GM12892 (cell line): Measurements from ENCODE around the gene SLC25A30.
A peak's percentile ranks its signal among the peaks of the same experiment; 100 is the strongest.
"Not testable (repeated sequence)": the region's sequence is repeated elsewhere in the genome, so short reads cannot be mapped to it uniquely, and the experiment has no call there.

Experiments
- DNase-seq: peaks from one replicate; pipeline ENCODE4 v3.0.0; 2011; ENCODE audit not compliant: insufficient read length
- FAIRE-seq: peaks from 2 replicates; lab custom pipeline; 2011; peaks lifted over from hg19 to GRCh38; lab: Jason Lieb, UNC
- POLR2A ChIP-seq: IDR thresholded peaks from 2 replicates; pipeline ENCODE4 v1.6.1; 2011; ENCODE audit warnings: low read depth, low read length, control low read depth
- POLR2AphosphoS5 ChIP-seq: IDR thresholded peaks from 2 replicates; pipeline ENCODE4 v1.6.1; 2011; ENCODE audit warnings: low read depth, low read length, control low read depth
- TAF1 ChIP-seq: IDR thresholded peaks from 2 replicates; pipeline ENCODE4 v1.6.1; 2011; ENCODE audit warnings: low read depth, mild to moderate bottlenecking, control low read depth, low read length, borderline replicate concordance

SLC25A30 gene

DNA sequence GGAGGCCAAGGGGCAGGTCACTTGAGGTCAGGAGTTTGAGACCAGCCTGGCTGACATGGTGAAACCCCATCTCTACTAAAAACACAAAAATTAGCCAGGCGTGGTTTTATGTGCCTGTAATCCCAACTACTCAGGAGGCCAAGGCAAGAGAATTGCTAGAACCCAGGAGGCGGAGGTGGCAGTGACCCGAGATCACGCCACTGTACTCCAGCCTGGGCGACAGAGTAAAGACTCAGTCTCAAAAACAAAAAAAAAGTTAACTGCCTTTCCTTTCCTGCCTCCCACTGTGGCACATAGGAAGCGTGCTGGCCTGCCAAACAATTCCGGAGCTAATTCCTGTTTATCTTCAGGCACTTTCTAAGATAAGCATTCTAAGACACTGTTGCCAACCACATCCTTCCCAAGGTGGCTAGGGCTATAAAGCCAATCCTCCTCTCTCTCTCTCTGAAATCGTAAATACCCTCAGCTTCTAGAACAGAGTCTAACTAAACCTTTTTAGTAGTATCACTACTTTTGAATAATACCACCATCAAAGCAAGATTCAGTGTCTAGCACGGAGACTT lies 21.6 kb downstream of the SLC25A30 start:
- FAIRE-seq: no peak

DNA sequence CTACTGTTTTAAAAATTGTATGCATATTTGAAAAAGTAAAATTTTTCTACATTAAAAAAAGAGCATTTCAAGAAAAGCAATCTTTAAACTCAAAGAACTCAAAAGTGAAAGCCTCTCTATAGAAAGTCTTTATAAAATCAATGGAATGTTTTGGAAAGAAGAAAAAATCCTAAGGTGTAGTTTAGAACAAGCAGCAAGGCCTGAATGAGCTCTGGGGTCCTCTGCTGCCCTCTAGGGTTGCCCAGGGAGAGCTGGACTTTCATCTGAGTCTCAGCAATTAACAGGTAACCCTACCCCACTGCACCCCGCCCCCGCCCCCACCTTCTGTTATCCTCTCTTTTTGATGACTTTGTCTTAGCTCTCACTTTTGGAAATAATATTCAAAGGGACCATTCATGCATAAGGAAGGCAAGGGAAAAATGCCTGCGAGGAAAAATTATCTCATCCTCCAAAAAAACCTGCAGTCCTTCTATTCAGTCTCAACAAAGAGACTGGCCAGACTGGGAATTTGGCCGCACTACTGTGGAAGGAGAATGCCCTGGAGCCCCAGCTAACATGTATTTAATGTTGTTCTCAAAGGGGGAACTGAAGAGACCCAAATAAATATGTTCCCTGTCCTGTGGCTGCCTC lies 24.1 kb downstream of the SLC25A30 start:
- DNase-seq (peak; percentile 27), FAIRE-seq (no peak)
- no peak for TF ChIP-seq POLR2AphosphoS5
- TF ChIP-seq TAF1: no peak
- no peak for TF ChIP-seq POLR2A

More for the DNA sequence above, 21.6 kb downstream of the SLC25A30 start:
- DNase-seq: no peak
- no peak for TF ChIP-seq TAF1

DNA sequence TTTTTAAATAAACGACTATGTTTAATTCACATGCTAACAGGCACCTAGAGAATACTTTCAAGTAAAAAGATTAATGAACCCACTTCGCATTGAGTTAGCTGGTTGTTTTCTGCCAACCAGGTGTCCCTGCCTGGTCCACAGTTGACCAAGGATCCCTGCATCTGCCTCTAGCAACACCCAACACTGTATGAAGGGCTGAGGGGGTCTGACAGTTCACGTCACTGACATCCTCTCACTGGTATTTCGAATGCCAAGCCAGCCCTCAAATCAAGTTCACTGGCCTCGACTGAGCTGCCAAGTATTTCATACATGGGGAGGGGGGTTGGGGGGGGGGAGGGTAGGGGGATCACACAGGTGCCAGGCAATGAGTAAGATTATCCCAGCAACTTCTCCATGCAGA lies 25.4 kb downstream of the SLC25A30 start:
- FAIRE-seq: no peak
- TF ChIP-seq POLR2AphosphoS5 (no peak), POLR2A (no peak), TAF1 (no peak)
- DNase-seq: no peak

DNA sequence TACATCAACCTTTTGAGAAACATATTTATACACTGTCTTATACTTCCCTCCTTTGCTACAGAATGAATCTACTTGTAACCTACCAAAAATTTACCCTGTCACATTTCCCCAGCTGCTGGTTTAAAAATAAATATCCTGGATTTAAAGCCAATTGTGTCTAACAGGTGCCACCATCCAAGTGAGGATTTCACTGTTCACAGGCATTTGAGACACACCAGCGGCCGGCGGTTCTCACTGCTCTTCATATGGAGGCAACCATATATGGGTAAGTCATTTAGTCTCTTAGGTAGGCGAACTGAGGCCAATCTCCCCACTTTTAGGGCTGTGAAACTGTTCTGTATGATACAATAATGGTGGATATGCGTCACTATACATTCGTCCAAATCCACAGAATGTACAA lies 26.2 kb downstream of the SLC25A30 start:
- no peak for DNase-seq
- FAIRE-seq: no peak
- TF ChIP-seq POLR2AphosphoS5 (no peak), POLR2A (no peak), TAF1 (no peak)

DNA sequence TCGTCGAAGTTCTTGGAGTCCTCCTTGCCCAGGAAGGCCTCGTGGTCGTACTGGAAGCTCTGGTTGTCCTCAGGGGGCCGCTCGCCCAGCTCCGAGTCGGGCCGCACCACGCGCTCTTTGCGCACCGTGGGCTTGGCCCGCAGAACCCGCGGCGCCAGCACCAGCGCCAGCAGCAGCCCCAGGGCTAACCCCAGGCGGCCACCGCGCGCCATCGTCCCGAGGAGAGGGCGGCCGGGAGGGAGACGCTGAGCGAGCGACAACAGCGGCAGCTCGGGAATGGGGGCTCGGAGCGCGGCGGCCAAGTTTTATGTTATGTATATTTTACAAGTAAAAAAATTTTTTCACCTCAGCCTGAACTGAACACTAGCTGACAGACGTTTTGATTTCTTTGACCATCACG lies 27.0 kb downstream of the SLC25A30 start:
- not testable (repeated sequence) for FAIRE-seq, DNase-seq

DNA sequence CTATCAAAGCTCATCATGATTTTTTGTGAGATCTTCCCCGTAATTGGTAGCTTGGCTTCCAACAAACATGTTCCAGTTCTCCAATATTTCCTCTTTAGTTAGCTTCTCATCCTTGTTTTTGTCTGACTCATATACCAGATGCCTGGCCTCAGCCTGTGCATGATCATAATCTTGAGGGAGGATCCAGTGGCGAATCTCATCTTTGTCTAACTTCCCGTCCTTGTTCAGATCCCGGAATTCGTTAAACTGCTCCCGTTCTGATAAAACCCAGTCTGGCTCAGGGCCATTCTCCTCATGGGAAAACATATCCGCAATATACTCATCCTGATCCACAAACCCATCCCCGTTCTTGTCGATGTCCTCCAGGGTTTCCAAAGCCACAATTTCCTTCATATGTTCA lies 27.8 kb downstream of the SLC25A30 start:
- FAIRE-seq, DNase-seq: not testable (repeated sequence)

DNA sequence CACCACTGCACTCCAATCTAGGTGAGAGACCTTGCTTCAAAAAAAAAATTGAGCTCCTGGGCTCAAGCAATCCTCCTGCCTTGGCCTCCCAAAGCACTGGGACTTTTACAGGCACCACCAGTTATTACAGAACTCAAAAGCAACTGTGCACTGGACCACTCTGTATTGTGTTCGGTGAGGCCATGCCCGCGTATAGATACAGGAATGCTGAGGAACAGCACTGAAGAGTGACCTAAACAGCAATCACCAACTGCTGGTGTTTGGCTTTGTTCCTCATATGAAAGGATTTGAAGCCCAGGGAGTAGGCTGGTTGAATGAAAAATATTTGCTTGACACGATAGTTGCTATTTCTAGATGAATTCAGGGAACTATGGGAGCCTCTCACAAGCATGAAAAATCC lies 29.5 kb downstream of the SLC25A30 start:
- DNase-seq: no peak
- TF ChIP-seq TAF1 (no peak), POLR2AphosphoS5 (no peak), POLR2A (no peak)
- FAIRE-seq: no peak

DNA sequence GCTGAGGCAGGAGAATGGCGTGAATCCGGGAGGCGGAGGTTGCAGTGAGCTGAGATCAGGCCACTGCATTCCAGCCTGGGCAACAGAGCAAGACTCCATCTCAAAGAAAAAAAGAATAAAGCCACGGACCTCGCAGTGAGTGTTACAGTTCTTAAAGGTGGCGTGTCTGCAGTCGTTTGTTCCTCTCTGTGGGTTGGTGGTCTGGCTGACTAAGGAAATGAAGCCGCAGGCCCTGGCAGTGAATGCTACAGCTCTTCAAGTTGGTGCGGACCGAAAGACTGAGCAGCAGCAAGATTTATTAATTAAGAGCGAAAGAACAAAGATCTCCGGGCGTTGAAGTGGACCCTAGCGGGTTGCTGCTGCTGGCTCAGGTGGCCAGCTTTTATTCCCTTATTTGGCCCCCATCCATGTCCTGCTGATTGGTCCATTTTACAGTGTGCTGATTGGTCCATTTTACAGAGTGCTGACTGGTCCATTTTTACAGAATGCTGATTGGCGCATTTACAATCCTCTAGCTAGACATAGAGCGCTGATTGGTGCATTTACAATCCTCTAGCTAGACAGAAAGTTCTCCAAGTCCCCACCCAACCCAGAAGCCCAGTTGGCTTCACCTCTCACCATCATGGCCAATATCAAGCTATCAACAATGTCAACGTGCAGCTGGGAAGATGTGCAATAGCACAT lies 31.1 kb downstream of the SLC25A30 start:
- not testable (repeated sequence) for FAIRE-seq, DNase-seq

DNA sequence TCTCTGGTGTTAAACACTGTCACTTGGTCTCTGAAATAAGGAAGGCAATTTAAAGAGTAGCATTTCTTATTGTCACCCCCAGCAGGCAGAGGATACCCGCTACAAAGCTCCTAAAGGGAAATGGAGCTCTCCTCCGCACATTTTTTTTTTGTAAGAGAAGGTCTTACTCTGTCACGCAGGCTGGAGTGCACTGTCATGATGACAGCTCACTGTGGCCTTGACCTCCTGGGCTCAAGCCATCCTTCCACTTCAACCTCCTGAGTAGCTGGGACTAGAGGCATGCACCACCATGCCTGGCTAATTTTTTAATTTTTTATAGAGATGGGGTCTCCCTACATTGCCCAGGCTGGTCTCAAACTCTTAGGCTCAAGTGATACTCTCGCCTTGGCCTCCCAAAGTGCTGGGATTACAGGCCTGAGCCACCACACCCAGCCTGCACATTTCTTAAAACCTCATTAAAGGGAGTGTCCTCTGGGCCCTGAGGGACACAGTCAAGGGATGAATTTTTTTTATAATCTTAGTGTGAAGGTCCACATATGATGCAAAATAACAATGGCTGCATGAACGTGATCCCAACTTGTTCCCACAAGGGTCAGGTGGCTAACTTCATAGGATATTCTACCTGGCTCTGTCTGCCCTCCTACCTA lies 32.1 kb downstream of the SLC25A30 start:
- TF ChIP-seq POLR2AphosphoS5: no peak
- TF ChIP-seq TAF1: no peak
- no peak for TF ChIP-seq POLR2A
- no peak for DNase-seq
- FAIRE-seq: no peak

DNA sequence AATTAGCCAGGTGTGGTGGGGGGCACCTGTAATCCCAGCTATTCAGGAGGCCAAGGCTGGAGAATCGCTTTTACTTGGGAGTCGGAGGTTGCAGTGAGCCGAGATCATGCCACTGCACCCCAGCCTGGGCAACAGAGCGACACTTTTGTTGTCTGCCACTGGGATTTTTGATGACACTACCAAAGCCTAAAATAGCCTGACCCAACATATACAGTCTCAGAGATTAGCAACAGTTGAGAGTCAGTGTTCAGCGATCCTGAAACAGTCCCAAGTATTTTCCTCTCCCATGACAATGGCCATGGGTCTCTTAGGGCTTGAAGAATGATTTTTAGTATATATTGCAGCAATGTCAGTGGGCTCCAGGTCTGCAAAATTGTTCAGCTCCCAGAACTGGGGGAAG lies 32.9 kb downstream of the SLC25A30 start:
- TF ChIP-seq POLR2AphosphoS5 (no peak), TAF1 (no peak), POLR2A (no peak)
- DNase-seq (no peak), FAIRE-seq (no peak)

DNA sequence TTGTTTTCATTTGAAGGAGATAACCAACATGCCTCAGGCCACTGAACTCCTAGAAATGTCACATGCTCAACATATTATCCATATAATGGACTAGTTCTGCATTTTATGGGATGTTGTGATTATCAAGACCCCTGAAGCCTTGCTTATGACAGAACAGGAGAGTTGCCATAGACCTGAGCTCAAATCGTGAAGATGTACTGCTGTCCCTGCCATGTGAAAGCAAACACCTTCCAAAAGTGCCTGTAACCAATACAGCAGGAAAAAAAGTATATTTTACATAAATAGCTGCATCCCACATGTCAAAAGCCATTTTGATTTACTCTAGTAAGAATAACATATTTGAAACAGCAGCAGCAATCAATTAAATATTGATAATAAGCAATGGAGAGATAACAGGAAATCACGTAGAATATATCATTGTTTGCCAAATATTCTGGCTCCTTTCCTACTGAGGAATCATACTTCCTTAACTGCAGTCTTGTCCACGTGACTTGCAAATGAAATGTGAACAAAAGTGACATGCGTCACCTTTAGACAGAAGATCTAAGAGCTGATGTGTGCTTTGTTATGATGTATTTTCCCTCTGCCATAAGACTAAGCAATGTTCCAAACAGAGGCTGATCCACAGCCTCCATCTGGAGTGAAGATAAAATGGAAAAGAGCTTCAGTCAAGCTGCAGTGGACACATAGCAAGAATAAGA lies 33.5 kb downstream of the SLC25A30 start:
- TF ChIP-seq TAF1 (no peak), POLR2AphosphoS5 (no peak), POLR2A (no peak)
- FAIRE-seq (no peak), DNase-seq (no peak)

DNA sequence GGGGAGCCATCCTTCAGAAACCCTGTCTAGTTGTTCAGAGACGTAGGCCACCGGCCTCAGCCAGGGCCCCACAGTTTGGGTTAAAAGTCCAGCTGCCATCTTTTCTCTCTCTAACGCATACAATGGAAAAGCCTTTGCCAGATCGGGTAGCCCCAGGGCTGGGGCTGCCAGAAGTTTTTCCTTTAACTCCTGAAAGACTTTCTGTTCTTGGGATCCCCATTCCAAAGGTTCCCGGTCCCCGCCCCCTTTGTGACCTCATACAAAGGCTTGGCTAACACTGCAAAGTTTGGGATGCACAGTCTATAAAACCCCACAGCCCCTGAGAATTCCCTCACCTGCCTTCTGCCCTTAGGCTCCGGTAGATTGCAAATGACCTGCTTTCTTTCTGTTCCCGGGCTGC lies 35.4 kb downstream of the SLC25A30 start:
- not testable (repeated sequence) for DNase-seq, FAIRE-seq

DNA sequence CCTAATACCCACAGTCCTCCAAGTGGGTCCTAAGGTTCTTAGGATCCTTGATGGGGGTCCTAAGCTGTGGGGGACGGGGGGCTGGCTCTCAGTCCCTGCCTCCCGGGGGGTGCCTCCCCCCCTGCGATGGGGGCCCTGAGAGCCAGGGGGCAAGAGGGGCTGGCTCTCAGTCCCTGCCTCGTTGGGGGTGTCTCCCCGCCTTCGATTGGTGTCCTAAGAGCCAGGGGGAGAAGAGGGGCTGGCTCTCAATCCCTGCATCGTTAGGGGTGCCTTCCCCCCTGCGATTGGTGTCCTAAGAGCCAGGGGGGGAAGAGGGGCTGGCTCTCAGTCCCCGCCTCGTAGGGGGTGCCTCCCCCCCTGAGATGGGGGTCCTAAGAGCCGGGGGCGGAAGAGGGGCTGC lies 37.0 kb downstream of the SLC25A30 start:
- TF ChIP-seq POLR2A (no peak), POLR2AphosphoS5 (no peak), TAF1 (no peak)
- DNase-seq (no peak), FAIRE-seq (no peak)

DNA sequence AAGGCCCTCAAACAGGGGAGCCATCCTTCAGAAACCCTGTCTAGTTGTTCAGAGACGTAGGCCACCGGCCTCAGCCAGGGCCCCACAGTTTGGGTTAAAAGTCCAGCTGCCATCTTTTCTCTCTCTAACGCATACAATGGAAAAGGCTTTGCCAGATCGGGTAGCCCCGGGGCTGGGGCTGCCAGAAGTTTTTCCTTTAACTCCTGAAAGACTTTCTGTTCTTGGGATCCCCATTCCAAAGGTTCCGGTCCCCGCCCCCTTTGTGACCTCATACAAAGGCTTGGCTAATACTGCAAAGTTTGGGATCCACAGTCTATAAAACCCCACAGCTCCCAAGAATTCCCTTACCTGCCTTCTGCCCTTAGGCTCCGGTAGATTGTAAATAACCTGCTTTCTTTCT lies 37.5 kb downstream of the SLC25A30 start:
- not testable (repeated sequence) for FAIRE-seq, DNase-seq

DNA sequence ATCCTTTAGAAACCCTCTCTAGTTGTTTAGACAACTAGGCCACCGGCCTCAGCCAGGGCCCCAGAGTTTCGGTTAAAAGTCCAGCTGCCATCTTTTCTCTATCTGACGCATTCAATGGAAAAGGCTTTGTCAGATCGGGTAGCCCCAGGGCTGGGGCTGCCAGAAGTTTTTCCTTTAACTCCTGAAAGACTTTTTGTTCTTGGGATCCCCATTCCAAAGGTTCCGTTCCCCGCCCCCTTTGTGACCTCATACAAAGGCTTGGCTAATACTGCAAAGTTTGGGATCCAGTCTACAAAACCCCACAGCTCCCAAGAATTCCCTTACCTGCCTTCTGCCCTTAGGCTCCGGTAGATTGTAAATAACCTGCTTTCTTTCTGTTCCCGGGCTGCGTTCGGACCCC lies 38.7 kb downstream of the SLC25A30 start:
- not testable (repeated sequence) for FAIRE-seq, DNase-seq

DNA sequence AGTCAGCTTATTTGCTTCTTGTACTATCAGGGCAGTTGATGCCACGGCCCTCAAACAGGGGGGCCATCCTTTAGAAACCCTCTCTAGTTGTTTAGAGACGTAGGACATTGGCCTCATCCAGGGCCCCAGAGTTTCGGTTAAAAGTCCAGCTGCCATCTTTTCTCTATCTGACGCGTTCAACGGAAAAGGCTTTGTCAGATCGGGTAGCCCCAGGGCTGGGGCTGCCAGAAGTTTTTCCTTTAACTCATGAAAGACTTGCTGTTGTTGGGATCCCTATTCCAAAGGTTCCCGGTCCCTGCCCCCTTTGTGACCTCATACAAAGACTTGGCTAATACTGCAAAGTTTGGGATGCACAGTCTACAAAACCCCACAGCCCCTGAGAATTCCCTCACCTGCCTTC lies 39.4 kb downstream of the SLC25A30 start:
- not testable (repeated sequence) for FAIRE-seq, DNase-seq

DNA sequence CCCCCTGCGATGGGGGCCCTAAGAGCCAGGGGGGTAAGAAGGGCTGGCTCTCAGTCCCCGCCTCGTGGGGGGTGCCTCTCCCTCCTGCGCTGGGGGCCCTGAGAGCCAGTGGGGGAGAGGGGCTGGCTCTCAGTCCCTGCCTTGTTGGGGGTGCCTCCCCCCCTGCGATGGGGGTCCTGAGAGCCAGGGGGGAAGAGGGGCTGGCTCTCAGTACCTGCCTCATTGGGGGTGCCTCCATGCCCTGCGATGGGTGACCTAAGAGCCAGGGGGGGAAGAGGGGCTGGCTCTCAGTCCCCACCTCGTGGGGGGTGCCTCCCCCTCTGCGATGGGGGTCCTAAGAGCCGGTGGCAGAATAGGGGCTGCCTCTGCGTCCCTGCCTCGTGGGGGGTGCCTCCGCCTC lies 40.9 kb downstream of the SLC25A30 start:
- not testable (repeated sequence) for FAIRE-seq, DNase-seq

DNA sequence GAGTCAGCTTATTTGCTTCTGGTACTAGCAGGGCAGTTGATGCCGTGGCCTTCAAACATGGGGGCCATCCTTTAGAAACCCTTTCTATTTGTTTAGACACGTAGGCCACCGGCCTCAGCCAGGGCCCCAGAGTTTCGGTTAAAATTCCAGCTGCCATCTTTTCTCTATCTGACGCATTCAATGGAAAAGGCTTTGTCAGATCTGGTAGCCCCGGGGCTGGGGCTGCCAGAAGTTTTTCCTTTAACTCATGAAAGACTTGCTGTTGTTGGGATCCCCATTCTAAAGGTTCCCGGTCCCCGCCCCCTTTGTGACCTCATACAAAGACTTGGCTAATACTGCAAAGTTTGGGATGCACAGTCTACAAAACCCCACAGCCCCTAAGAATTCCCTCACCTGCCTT lies 41.5 kb downstream of the SLC25A30 start:
- FAIRE-seq, DNase-seq: not testable (repeated sequence)
